HG03457 (cell line): ENCODE results near the gene FYN.

Source experiments
- ATAC-seq: cut with Tn5 transposase; IDR thresholded peaks from one replicate; pipeline ENCODE4 v1.9.1; 2021; ENCODE audit warnings: moderate number of reproducible peaks; ENCODE audit not compliant: unreplicated experiment

FYN gene

DNA sequence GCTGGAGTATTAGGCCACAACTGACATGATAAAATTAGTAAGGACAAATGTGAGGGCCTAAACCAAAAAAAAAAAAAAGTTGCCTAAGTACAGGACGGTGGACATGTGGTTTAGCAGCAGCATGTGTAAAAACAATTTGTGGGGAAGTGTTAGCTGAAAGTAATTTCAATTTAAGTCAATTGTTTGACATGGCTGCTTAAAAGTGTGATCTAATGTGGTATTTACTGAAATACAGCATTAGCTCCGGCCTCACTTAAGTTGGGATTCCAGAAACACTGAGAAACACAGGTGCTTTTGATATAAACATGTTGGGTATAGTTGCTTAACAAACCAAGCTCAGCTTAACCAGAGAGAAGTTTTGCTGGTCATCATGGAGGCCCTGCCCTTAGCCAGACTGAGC, 119.7 kb downstream of the FYN start:
- no peak for ATAC-seq

DNA sequence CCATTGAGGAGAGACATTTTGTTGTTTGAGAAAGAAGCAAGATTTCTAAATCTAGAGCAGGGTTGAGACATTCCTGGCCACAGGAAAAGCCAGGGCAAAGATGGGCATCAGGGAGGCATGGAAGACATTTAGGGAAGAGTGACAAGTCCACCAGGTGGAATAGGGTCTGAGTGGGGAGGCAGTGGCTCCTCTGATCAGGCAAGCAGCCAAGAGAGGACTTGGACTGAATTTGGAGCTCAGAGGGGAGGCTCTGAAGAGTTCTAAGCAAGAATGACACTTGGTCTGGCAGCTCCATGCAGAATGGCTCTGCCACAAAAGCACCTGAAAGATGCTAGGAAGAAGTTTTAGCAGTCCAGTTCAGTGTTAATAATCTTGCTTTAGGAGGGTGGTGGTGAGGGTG, 120.8 kb downstream of the FYN start:
- no peak for ATAC-seq

DNA sequence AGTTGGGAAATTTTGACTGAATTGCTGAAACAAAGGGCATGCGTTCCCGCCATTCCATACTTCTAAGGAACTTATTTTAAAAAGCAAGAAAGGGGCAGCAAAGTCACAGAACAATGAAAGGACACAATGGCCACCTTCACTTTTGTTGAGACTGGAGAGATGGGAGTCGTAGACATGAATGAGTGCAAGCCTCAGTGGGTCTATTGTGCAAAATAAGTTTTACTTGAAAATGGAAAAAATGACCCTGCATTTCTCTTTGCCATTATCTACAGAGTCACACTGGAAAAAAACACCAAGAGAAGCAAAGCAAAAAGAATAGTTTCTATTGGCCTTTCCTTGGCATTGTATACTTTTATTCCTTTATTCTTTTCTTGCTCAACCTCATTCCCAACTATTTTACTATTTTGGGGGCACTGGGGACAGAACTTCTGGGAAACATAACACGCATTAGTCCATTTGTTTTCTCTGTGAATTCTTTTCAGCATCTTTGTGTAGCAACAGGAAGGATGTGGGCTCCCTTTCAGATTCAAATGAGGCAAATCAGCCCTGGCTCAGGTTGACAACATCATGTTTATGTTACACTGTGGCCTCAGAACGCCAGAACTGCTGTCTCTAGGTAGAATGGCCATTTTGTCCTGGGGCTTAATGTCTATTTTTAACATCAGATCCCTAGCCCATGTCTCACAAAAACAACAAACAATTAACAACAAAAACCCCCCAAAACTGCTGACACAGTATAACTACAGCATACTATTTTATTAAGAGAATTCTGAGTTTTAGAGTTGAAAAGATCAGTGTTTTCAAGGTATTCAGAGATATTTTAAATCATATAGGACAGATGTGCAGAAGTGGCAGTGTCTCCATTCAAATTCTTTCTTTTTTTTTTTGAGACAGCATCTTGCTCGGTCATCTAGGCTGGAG, 122.2 kb downstream of the FYN start:
- peak; percentile 88 for ATAC-seq

DNA sequence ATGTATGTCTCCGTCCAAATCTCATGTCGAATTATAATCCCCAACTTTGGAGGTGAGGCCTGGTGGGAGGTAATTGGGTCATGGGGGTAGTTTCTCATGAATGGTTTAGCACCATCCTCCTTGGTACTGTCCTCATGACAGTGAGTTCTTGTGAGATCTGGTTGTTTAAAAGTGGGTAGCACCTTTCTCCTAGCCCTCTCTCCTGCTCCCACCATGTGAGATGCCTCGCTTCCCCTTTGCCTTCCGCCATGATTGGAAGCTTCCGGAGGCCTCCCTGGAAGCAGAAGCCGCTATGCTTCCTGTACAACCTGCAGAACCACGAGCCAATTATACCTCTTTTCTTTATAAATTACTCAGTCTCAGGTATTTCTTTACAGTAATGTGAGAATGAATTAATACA, 123.1 kb downstream of the FYN start:
- no peak for ATAC-seq

DNA sequence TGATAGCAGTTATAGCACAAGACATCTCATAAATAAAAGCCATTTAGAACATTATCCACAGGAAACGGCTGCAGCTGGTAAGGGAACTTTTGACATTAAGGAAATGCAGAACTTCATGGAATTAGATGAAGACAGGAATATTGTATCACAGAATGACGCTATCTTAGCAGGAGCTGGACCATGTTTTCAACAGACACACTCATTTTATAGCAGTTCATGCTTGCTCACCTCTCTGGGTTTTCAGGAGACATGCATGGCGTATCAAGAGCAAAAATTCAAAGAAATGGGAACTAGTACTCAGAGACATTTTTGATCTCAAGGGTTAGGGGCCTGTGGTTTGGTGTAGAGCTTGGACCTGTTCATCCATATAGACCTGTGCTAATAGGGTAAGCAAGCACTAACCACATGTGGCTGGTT, 125.0 kb downstream of the FYN start:
- no peak for ATAC-seq

DNA sequence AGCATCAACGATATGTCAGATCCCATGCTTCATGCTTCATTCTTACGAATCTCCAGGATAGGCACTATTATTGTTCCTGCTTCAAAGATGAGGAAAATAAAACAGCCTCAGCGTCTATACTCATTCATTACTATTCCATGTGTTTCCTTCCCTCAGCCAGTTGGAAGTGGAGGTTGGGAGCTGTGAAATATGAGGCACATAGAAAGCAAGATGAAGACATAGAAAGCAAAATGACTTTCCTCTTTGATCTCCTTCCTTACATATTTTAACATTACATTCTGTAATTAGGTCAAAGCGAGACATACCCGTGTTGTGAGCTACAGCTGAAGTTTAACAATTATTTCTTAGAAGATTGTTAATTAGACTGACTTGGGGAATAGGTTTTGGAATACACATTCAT, 125.4 kb downstream of the FYN start:
- ATAC-seq: no peak

DNA sequence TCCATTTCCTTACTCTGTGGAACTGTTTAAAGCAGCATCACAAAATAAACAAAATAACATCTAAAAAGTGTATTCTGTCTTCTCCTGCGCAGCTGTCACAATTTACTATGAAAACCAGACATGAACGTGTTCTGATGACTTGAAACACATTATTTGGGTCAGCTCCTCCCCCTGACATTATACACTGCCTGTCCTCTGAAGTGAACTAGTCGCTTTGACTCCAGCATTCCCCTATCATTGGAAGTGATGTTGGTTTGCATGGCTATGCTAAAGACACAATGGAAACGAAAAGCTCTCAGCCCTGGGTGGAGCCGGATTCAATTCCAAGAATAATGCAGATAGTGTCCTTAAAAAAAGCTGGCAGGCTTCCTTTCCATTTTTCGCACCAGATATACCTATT, 125.9 kb downstream of the FYN start:
- no peak for ATAC-seq

DNA sequence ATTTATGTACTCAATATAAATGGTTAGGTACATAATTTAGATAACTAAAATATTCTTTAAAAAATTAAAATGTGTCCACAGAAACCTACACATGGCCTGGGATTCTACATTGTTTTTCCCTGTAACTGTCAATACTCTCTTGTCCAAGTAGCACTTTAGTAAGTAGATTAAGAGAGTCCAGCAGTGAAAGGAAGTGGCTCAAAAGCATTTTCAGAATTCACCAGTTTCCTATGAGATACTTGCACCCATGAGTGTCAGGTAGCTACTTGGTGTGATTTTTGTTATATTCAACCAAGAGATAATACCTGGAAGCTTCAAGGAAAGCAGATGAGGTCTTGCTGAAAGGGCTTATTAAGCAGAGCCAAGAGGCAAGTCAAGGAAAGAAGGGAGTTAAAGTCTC, 126.3 kb downstream of the FYN start:
- ATAC-seq: no peak

DNA sequence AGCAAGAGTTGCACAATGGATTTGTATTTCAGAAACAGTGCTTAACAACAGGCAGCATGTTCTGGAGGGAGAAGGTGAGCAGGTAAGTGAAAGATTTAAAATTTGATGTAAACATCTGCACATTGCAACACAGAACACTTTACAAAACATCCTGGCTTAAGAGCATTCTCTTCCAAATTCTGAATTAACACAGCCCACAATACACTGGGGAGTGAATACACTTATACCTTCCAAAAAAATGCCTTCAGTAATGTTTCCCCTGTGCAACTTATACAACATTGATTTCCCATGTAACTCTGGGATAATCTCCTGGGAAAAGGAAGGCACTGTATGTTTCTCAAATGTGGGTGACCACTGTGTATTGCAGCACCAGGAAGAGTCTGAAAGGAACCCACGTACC, 127.6 kb downstream of the FYN start:
- ATAC-seq: no peak

DNA sequence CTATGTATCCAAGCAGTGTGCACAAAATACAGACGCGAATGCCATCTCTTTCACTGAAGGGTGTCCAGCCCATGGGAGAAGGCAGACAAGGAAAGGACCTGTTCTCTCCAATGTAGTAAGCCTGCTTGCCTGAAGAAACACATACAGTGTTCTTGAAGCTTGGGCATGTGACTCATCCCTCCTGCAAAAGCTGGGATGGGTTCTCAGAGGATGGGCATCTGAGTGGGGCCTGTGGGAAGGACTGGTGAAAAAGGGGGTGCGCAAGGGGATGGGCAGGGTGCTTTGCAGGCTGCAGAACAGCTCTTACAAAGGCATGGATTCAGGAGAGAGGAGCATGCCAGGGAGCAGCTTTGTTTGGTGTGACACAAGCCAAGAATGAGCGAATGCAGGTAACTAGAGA, 128.1 kb downstream of the FYN start:
- ATAC-seq: no peak

DNA sequence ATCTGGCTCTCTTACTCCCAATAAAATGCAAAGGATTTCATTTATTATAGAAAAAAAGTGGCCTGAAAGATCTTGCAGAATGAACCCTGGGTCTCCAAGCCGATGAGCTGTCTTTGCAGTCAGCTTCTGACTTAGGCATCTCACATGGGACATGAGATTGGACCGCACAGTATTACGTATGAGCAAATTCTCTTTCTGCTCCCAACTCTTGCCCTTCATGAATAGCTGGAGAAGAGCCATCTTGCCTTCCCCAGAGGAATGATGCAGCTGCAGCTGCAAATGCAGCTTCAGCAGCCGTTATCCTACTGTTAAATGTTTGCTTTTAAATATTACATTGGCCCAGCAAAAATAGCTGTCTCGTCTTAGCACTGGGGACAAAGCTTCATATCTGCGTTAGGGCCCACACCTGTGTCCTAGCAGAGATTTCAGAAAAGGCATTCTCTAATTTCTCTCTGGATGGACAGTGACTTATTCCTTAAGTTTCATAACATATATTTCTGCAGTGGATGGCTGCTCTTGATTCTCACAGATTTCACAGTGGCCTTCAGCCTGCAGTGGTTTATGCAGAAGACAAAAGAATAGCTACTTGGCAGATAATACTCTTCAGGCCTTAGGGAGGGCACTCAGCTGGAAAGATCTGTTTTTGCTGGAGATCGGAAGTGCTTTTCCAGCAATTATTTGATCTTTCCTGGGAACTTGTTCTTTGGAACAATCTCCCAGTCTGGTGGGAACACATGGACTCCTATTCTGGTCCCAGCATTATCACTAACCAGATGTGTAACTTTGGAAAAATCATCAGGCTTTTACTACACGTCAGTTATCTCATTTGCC, 129.2 kb downstream of the FYN start:
- ATAC-seq: no peak

DNA sequence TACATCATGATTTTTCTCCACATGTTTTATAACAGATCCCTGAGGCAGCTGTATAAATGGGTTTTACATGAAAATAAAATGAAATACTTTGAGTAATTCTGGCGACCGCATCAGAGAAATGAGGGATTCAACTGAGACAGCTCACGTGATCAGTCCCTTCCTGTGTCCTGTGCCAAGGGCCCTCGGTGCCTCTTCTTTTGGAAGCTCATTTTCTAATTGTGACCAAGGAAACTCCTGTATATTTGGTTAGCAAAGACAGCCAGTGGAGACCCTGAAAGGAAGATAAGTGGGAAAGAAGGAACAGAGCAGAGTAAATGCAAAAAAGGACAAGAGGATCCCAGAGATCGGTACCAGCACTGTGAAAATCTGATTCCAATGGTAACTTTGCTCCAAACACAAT, 129.9 kb downstream of the FYN start:
- no peak for ATAC-seq

DNA sequence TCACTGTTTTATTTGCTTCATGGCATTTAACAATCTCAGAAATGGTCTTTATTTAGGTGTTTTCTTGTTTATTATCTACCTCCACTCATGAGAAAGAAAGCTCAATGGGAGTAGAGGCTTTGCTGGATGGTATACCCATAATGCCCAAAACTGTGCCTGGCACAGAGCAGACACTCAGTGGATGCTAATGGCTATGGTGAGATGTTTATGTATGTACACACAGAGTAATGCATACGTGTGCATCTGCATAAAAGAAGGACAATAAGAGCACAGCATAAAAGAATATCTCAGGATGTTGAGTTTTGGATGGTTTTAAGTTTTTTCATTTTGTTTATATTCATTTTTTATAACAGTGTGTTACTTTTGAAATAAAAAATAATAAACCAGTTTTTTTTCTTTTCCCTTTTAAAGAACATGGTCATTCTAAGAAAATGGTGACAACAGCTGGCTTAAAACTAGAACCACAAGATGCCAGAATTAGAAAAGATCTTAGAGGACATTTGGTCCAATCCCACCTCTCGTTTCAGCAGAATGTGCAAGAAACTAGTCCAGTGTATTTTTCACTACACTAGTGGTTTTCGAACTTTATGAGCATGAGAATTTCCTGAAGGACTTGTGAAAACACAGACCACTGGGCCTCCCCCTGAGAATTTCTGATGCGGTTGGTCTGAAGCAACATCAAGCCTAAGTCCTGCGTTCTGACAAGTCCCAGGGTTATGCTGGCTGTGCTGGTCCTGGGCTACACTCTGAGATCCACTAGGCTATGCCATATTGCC, 131.9 kb downstream of the FYN start:
- ATAC-seq: no peak

DNA sequence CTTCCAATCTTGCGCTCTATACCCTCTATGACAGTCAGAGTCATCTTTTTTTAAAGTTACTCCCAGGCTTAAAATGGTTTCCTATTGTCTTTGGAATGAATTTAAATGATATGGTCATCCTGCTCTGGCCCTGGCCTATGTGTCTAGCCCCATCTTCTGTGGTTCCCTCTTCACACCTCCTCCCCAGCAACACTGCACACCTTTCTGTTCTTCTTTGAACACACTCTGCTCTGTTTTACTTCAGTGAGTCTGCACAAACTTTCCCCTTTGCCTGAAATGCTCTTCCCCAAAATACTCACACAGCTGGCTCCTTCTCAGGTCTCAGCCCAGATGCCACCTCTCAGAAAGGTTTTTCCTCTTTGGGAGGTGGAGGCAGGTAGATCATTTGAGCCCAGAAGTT, 132.7 kb downstream of the FYN start:
- no peak for ATAC-seq

DNA sequence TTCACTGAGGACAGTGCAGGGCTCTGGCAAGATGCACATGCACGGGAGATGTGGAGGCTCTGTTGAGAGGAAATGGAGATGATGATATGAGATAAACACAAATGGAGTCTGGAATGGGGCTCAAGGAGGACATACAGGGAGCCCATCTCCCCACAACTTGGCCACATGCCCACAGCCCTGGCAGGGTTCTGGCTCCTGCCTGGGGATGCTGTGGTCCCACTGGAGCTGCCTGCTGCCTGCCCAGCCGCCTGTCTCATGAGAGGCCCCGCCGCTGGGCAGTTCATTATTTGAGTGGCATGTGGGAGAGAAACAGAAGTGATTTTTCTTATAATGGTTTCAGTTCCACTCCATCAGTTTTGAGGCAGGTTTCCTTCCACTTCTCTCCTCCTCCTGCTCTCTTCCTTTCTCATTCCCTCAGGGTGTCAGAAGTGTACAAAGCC, 134.0 kb downstream of the FYN start:
- no peak for ATAC-seq

DNA sequence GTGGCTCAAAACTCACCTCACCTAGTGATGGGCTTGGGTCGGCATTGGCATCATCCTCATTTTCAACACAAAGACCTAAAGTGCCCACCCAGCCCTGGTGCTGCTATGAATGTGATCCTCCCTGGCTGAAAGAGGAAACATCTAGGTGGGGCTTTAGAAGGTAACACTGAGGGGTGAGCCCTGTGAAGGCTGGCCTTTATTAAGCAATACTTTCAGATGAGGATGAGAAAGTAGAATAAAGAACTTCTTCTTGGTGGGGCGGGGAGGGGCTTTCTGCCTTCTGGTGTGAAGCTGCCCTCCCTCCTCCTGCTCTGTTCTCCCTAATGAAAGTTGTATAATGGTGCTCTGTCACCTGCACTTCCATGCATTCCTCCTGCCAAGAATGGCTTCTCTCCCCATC, 134.6 kb downstream of the FYN start:
- no peak for ATAC-seq

DNA sequence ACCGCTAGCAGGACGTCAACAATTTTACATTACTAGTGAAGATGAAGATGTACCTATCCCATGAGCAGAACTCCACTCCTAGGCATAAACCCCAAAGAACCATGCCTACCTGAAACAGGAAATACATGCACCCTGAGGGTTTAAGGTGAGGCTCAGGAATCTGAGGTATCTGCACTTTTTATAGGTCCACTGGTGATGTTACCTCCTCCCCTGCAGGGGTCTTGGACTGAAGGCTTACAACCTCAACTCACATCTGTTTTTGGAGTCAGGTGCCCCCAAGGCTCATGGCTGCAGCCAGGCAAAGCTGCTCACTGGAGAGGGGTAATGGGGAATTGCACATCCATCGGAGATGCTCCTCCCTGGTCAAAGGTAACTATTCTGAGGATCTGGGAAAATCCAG, 135.1 kb downstream of the FYN start:
- no peak for ATAC-seq

DNA sequence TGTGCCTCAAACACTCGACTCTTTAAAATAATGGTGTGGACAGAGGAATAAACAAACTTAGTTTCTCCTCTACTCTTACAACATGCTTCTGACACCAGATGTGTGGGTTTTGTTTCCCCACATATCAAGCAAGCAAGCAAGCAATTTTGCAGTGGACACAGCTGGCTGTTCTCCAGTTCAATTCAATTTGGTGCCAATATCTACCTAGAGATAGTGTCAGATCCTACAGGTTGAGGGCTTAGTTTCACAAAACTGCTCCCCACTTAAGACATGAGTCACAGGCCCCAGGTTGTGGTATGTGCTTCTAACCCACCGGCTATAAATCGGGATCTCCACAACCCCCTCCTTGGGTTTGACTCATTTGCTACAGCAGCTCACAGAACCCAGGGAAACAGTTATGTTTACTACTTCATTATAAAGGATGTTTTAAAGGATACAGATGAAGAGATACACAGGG, 136.2 kb downstream of the FYN start:
- ATAC-seq: no peak

DNA sequence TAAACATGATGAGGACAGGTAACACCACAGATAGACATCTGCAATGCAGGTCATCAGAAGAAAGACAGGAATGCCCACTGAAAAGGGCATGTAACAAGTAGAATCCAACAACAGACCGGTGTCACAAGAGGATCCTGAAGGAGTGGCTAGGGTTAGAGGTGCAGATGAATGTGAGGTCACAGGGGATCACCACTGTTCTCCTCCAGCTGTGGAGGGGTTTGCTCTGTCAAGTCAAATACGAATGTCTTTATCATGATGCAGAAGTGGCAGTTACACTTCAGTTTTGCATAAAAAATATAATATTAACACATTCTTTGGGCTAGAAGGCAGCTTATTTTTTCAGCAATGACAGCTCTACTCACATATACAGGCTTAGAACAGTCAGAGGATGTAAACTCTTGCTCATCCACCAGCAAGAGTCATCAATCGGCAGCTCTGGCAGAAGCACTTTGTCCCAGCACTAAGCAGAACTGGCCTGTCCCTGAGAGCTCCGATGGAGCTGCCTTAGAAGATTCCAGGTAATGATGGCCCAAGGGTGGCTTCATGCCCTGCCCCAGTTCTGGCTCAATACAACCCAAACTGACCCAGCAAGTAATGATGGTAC, 137.1 kb downstream of the FYN start:
- ATAC-seq: no peak

DNA sequence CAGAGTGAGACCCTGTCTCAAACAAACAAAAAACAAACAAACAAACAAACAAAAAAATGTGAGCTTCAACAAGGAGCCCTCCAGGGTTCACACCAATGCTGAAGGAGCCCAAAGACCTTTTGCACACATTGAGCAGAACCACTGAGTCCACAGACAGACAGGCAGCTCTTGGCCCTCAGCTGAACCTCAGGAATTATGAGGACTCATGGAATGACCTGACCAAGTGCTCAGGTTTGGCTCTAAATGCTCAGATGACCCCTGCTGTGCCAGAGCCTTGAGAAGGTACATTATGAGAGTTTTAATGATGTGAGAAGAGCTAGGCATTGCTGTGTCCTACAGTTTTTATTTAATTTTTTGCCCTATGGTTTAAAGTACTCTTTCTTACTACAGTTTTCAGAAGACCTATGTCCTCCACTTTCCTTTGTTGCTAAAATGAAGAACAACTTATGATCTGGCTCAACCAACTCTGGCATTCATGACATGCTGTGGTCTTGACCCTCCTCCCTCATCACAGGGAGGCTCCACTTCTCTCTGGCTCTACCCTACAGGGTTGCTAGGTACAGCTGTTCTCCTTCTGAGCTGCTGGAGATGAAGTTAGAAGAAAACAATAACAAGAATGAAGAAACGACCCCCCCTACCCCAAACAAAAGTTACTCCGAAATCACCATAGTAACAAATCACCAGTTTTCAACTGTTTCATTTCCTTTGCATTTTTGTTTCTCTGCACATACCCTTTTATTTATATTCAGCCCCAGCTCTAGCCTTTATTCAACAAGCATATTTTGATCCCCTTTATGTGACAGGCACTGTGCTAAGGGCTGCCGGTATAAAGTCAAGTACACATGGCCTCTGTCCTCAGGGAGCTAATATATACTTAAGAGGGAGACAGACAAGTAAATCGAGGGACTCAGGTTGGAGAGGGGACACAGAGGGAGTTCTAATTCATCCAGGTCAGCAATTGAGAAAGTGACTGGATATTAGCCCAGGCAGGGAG, 138.9 kb downstream of the FYN start:
- no peak for ATAC-seq
